Left lung (tissue), 10 donors: ENCODE results near the gene CAMK2G. TPM values are rescaled to one million over a fixed set of nuclear protein-coding genes. Genes with fewer than 3 reads are reported as not detected.
"Not testable (repeated sequence)": the region's sequence is repeated elsewhere in the genome, so short reads cannot be mapped to it uniquely, and the experiment has no call there.

Experiments
- ATAC-seq: fragments of 200-7000 bp; cut with Tn5 transposase; one replicate; pipeline ENCODE4 v1.9.1; 2020; ENCODE audit warnings: moderate library complexity
- DNase-seq, 4 donors: peaks; one replicate each; pipeline ENCODE4 v3.0.0-alpha.2; 2013 to 2020
- H3K27ac ChIP-seq, 2 donors: fragments of 200-600 bp; sonication (generic) in 1 of 2; one replicate each; pipeline versions ENCODE4 v1.5.0 to v1.8.0; 2020 to 2021
- H3K27me3 ChIP-seq, 2 donors: fragments of 200-600 bp; sonication (generic) in 1 of 2; one replicate each; pipeline versions ENCODE4 v1.5.0 to v1.8.0; 2020 to 2021
- H3K36me3 ChIP-seq, 2 donors: fragments of 200-600 bp; sonication (generic) in 1 of 2; one replicate each; pipeline versions ENCODE4 v1.5.0 to v1.8.0; 2020 to 2021
- H3K4me1 ChIP-seq, 2 donors: fragments of 200-600 bp; one replicate each; pipeline ENCODE4 v1.8.0; 2021
- H3K4me3 ChIP-seq, 2 donors: fragments of 200-600 bp; sonication (generic) in 1 of 2; one replicate each; pipeline versions ENCODE4 v1.5.0 to v1.8.0; 2020 to 2021; ENCODE audit warnings: mild to moderate bottlenecking in 1 of 2
- H3K9me3 ChIP-seq, 2 donors: fragments of 200-600 bp; sonication (generic) in 1 of 2; one replicate each; pipeline versions ENCODE4 v1.5.0 to v1.8.0; 2020 to 2021
- intact Hi-C, 2 donors: fragments of 100-400 bp; cut with DNase I; formaldehyde crosslinking; loops; one replicate each; pipeline versions ENCODE4 v1.11.2 to v1.14.2; 2022
- polyA plus RNA-seq, 6 donors: library from polyadenylated mRNA; unstranded; fragments of 120-200 nt; gene quantifications; one replicate each; pipeline ENCODE4 v1.2.1, GENCODE V29; 2013; ENCODE audit not compliant: insufficient read length in 6 of 6
- total RNA-seq, 2 donors: library from RNA; stranded (reverse); fragmentation: NEBNext Ultra II Directional; extraction: Animal tissue kit (Norgen Biotek cat#: 25700); gene quantifications; one replicate each; pipeline ENCODE4 v1.2.1, GENCODE V29; 2021
- TF ChIP-seq, protein P1 (sequence below), 2 donors: fragments of 200-600 bp; sonication (generic) in 1 of 2; IDR thresholded peaks; one replicate each; pipeline versions ENCODE4 v1.5.0 to v1.8.0; 2021; ENCODE audit warnings: antibody characterized with exemption in 2 of 2
- donor health status: DM: no; HTN: yes; CAD: no.
- donor health status: DM: no; HTN: no; CAD: no.

CAMK2G gene
- total and polyA plus RNA-seq, 8 donors: 28.9 to 44.5 (median 35.4) TPM

DNA sequence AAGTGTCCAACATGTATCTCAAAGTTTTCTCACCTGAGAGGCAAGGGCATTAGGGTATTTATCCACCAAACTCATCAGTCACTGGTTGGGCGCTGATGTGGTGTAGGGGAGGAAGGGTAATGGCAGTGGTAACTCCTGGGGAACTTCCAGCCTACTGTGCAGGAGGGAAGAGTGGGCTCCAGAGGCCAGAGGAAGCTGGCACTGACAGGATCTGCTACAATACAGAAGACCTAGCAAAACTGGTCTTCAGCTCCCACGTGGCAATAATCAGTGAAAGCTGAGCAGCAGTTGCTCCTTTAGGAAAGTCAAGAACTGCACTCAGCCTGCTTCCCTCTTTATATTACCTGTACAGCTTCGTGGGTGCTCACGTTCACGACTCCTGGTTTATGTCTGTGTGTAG, 17.2 kb upstream of the CAMK2G start:
- no peak for DNase-seq
- Histone ChIP-seq H3K27me3 (no peaks in the 10 kb centered on the region), H3K4me1 (peaks cover 25 to 27% of the 10 kb centered on the region in 2 donors), H3K4me3 (no peak overlapping the region), H3K27ac (no peak overlapping the region), H3K9me3 (no peaks in the 10 kb centered on the region), H3K36me3 (no peaks in the 10 kb centered on the region)
- intact Hi-C loops: no loop called here
- no peak for ATAC-seq
- TF ChIP-seq, protein P1, sequence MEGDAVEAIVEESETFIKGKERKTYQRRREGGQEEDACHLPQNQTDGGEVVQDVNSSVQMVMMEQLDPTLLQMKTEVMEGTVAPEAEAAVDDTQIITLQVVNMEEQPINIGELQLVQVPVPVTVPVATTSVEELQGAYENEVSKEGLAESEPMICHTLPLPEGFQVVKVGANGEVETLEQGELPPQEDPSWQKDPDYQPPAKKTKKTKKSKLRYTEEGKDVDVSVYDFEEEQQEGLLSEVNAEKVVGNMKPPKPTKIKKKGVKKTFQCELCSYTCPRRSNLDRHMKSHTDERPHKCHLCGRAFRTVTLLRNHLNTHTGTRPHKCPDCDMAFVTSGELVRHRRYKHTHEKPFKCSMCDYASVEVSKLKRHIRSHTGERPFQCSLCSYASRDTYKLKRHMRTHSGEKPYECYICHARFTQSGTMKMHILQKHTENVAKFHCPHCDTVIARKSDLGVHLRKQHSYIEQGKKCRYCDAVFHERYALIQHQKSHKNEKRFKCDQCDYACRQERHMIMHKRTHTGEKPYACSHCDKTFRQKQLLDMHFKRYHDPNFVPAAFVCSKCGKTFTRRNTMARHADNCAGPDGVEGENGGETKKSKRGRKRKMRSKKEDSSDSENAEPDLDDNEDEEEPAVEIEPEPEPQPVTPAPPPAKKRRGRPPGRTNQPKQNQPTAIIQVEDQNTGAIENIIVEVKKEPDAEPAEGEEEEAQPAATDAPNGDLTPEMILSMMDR (IDR thresholded peaks at IDR 0.05): no peak

DNA sequence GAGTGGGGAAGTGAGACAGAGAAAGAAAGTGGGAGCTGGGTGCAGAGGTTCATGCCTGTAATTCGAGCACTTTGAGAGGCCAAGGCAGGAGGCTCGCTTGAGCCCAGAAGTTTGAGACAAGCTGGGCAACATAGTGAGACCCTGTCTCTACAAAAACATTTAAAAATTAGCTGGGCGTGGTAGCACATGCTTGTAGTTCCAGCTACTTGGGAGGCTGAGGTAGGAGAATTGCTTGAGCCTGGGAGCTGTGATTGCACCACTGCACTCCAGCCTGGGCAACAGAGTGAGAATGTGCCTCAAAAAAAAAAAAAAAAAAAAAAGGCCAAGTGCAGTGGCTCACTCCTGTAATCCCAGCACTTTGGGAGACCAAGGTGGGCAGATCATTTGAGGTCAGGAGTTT, 16.5 kb upstream of the CAMK2G start:
- H3K4me3 ChIP-seq, DNase-seq, H3K27ac ChIP-seq, H3K9me3 ChIP-seq, H3K27me3 ChIP-seq, H3K36me3 ChIP-seq, ATAC-seq, intact Hi-C loops: not testable (repeated sequence)
- H3K4me1 ChIP-seq: peaks cover 29 to 34% of the 10 kb centered on the region in 2 donors

DNA sequence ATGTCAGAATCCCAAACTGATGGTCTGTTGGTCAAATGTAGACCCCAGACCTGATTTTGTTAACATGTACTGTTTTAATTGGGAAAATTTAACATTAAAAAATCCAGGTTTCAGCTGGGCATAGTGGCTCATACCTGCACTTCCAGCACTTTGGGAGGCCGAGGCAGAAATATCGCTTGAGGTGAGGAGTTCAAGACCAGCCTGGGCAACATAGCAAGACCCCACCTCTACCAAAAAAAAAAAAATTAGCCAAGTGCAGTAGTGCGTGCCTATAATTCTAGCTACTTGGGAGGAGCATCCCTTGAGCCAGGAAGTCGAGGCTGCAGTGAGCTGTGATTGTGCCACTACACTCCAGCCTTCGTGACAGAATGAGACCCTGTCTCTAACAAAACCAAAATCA, 15.9 kb upstream of the CAMK2G start:
- DNase-seq (no peak), ATAC-seq (no peak)
- H3K4me3 ChIP-seq: no peak overlapping the region
- H3K4me1 ChIP-seq: peaks cover 29 to 35% of the 10 kb centered on the region in 2 donors
- no peaks in the 10 kb centered on the region for H3K9me3 ChIP-seq
- intact Hi-C loops: no loop called here
- no peaks in the 10 kb centered on the region for H3K27me3 ChIP-seq
- no peaks in the 10 kb centered on the region for H3K36me3 ChIP-seq
- no peak overlapping the region for H3K27ac ChIP-seq
- TF ChIP-seq, protein P1 (IDR thresholded peaks at IDR 0.05): no peak

DNA sequence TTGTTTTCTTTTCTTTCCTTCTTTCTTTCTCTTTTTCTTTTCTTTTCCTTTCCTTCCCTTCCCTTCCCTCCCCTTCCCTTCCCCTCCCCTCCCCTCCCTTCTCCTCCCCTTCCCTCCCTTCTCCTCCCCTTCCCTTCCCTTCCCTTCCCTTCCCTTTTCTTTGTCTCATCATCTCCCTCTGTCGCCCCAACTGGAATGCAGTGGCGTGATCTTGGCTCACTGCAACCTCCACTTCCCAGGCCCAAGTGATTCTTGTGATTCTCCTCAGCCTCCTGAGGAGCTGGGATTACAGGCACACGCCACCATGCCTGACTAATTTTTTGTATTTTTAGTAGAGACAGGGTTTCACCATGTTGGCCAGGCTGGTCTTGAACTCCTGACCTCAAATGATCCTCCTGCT, 15.1 kb upstream of the CAMK2G start:
- H3K27ac ChIP-seq: peak overlapping the region in 1 of 2 donors; percentile 78
- ATAC-seq, H3K4me3 ChIP-seq, H3K9me3 ChIP-seq, H3K36me3 ChIP-seq, DNase-seq, H3K27me3 ChIP-seq: not testable (repeated sequence)
- intact Hi-C loops: loop anchor here in 1 of 2 donors (5.0 kb wide), 1 partner anchor 53 kb away; no protein-coding TSS in a partner anchor
- peaks cover 29 to 35% of the 10 kb centered on the region in 2 donors for H3K4me1 ChIP-seq

DNA sequence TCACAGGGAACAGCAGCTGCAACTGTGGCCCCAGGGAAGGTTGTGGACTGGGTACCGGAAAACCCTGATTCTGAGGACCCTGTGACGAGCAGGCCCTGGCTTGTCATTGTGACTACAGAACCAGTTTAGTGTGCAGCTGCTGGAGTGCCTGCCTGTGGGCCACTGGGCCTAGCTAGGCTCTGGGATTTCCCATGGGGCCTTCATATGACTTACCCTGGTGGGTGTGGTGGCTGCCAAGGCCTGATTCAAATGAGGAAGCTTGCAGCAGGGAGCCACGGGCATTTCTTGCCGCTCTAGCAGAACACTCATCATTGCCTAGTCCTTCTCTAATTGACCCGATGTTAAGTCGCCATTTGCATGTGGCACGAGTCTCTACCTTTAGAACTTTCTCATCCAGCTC, 14.7 kb upstream of the CAMK2G start:
- Histone ChIP-seq H3K36me3 (no peaks in the 10 kb centered on the region), H3K27ac (peak overlapping the region in 1 of 2 donors; percentile 78), H3K4me1 (peaks cover 29 to 35% of the 10 kb centered on the region in 2 donors), H3K27me3 (no peaks in the 10 kb centered on the region), H3K4me3 (no peak overlapping the region), H3K9me3 (no peaks in the 10 kb centered on the region)
- DNase-seq: peak in 1 of 4 donors; percentile 85
- intact Hi-C loops: loop anchor here in 1 of 2 donors (5.0 kb wide), 1 partner anchor 53 kb away; no protein-coding TSS in a partner anchor
- ATAC-seq: peak; percentile 46
- TF ChIP-seq, protein P1 (IDR thresholded peaks at IDR 0.05): no peak

DNA sequence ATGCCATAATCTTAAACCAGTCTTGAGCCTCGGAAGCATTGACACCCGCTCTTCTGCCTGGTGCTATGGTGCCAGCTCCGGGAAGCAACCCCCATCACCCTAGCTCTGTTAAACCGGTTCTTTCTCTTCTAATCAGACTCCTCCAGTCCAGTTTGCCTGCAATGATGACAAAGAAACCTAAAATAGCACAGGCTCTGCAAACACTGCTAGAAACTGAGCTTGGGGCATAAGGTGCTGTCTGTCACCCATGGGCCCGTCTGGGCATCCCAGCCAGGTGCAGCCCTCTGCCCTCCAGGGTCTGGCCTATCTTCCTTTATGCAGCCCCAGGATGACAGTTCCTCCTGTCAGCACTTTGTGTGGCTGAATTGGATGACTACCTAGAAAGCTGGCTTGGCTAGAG, 14.2 kb upstream of the CAMK2G start:
- H3K9me3 ChIP-seq: no peaks in the 10 kb centered on the region
- DNase-seq: no peak
- peaks cover 29 to 35% of the 10 kb centered on the region in 2 donors for H3K4me1 ChIP-seq
- peak; percentile 61 for ATAC-seq
- intact Hi-C loops: loop anchor here in 1 of 2 donors (5.0 kb wide), 1 partner anchor 54 kb away; no protein-coding TSS in a partner anchor
- H3K36me3 ChIP-seq: no peaks in the 10 kb centered on the region
- no peaks in the 10 kb centered on the region for H3K27me3 ChIP-seq
- TF ChIP-seq, protein P1 (IDR thresholded peaks at IDR 0.05): no peak
- H3K4me3 ChIP-seq: no peak overlapping the region
- H3K27ac ChIP-seq: peak overlapping the region; percentile 65 to 78
